Measurements from ENCODE around the gene DHX32. TPM values are rescaled to one million over a fixed set of nuclear protein-coding genes. Genes with fewer than 3 reads are reported as not detected.

The DHX32 gene
- total RNA-seq, 1 donor from 2014 or later: 7.3 TPM

DNA sequence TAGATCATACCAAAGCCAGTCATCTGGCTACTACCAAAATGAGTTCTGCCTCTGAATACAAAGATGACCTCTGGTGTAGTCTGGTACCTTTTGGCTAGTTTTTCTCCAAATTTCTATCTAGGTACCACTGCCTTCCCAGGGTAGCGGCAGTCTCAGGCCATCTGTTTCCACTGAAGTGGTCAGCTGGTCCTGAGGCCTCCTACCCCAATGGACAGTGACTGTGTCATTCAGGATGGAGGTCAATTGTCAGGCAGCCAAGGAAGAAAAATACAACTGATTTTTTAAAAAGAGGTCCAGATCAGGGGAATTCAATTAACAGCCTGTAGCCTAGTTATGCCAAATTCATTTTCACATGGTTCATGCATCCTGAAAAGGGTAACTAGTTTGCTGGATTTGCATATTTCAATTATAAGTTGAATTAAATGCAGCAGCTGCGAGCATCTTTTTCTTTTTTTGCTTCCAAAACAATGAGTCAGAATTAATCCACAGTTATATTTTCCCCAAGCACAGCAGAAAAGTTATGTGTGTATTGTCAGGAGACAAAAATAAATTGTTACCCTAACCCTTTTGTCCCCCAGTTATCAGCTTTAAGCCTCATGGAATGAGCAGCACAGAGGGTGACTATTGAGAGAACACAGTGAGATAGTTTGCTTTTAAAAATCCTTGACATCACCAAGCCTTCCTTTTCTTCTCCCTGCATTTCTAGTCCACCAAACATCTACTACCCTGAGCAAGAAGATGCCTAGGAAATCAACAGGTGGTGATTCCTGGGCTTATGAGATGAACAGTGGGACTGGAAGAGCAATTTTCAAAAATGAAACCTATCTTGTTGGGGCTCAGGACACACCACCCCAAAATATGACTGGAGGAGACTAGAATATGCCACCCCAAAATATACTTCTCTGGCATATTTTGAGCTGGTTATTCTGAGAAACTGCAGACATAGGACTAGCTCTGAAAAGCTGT lies 30.0 kb downstream of the DHX32 start:
- intact Hi-C loops (cut with micrococcal nuclease): no loop called here

DNA sequence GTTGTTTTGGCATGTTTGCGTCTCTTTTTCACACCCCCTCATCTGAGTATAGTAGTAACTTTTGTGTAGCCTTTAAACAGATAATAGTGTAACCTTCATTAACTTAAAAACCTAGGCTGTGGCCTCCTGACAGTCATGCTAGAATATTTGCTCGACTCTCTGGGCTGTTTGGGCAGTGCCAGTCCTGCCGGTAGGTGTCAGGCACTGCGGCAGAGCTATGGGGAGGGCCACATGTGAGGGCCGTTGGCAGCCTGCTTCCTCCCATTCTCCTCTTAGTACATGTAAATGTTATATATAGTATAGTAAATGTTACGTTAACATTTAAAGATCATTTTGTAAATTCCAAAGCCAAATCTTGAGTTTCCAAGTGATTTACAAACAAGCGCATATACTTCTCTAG lies 31.6 kb downstream of the DHX32 start:
- intact Hi-C loops (cut with micrococcal nuclease): no loop called here

DNA sequence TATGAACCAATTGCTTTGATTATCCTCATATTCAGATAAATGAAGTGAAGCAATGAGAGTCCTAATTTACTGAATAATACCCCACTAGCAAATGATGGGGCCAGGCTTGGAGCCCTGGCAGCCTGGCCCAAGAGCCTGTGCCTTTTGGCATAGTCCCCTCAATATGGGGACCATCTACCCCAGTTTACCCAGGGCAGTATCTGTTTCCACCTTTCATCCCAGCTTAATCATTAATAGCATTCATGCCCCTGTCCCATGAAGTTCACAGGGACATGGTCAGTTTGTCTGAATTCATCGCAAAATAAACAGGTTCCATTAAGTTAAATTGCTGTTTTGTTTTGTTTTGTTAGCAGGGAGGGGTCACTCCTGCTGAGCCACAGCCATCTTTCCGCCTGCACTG lies 32.2 kb downstream of the DHX32 start:
- intact Hi-C loops (cut with micrococcal nuclease): no loop called here

DNA sequence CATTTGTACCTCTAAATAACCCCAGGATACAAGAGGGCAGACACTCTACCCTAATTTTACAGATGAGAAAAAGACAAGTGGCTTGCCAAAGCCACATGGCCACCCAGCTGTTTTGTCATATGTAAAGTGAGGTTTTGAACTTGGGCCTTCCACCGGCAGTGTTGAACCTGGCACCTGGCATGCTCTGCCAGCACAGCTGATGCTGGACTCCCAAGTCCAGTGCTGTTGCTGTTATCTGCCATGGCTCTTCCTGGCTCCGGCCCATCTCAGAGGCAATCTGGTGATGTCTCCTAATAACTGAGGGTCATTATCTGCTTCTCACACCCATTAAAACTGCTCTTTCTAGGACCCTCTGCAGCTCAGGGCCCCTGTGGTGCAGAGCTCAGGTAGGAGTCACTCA lies 32.7 kb downstream of the DHX32 start:
- intact Hi-C loops (cut with micrococcal nuclease): no loop called here

DNA sequence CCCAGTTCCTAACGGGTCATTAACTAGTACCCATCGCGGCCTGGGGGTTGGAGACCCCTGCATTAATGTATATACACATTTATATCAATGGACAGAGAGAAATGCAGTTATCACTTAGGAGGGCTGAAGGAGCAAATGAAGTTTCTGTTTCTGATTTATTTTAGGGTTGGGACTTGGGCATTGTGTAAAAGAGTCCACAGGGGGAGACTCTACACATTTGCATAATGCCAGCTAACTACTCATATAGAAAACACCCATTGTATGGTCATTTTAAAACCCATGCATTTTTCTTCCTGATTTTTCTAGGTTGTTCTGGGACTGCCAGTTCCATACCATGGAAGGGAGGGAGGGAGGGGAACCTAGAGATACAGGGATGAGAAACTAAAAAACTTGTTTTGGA lies 34.2 kb downstream of the DHX32 start:
- intact Hi-C loops (cut with micrococcal nuclease): no loop called here

DNA sequence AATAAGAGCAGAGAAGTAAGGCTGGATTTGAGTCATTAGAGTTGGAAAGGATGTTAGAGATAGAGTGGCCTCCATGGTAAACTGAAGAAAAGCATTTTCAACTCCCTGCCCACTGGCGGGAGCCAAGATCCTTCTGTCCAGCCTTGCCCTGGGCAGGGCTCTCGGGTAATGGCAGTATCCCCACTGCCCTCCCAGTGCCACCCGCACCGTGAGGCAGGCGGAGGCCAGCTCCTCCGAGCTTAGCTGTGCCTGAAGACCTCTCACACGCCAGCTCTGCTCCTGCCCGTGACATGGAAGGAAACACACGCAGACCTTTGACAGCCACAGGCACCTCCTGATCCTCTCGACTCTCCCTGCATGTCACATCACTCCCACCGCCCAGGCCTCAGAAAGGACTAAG lies 35.5 kb downstream of the DHX32 start:
- intact Hi-C loops (cut with micrococcal nuclease): no loop called here

DNA sequence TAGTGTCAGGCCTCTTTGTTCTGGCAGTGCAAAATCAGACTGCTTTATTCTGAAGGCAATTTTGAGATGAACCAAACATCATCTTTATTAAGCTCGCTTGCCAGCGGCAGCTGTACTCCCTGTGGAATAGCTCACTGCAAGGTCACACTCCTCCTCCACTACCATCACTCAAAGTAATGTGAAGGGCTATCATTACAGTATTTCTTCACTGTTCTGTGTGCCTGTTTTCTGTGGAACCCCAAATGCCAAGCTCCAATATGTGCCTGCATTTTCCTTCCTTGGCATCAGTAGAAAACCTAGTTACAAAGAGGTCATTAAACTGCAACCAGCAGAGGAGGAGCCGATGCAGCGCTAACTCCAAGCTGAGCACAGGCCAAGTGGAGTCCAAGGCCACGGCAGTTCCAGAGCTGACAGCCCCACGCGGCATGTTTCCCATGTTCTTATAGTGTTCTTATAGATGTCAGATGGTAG lies 36.3 kb downstream of the DHX32 start:
- intact Hi-C loops (cut with micrococcal nuclease): no loop called here

DNA sequence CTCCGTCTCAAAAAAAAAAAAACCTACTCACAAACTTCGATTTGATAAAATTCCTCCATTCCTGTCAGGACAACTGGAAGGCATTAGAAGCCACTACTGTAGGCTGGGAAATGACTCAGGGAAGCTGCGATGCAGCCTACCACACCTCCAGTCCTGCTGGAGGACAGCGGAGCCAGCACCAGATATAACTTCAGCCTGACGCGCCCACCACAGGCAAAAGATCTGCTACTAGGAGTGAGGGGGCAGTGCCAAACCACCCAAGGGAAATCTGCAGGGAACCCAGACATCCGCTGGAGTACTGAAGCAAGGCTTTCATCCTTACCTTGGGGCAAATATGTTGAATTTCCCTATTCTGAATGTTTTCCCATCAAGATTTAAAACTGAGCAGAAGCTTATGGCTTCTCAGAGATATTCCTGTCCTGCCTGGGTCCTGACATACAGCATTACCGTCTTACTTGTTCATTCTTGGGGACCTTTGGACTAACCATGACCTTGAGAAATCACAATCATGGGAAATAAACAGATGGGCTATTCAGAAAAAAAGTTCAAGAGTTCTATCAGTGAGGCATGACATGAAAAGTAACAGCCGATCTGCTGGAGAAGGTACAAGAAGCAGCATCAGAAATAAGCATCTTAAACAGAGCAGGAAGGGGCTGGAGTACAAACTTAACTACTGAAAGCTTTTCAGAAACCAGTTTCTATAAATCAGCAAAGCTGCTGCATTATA lies 37.3 kb downstream of the DHX32 start:
- intact Hi-C loops (cut with micrococcal nuclease): no loop called here

DNA sequence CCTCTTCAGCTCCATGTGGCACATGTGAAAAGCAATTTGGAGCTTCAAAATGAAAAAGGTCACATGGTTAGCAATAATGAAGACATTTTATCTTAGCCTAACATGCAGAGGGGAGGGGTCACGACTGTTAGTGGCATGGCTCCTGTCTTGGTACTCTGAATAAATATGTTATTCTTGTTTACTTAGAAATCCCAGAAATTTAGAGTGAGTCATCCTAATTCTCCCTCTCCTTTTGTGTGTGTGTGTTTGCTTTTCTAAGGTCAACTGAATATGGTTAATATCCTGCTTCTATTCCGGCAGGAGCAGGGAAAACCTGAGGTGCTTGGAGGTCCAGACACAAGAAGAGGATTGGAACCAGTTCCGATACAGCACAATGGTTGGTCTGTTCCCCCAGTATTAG lies 40.1 kb downstream of the DHX32 start:
- intact Hi-C loops (cut with micrococcal nuclease): no loop called here

DNA sequence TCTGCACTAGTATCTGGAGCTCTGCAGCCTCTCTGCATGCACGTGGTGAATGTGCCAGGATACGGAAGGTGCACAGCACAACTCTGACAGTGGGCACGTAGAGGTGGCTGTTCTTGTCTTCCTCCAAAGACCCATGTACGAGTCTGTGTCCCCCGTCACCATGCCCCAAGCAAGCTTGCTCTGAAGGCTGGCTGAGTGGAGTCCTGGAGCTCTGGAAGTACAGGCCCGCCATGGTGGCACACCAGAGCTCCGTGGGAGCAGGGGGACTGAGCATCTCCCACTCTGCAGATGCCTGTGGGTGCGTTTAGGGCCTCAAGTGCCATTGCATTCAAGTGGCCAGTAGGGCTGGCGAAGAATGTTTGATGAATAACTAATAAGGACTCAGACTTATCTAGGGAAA lies 40.7 kb downstream of the DHX32 start:
- intact Hi-C loops (cut with micrococcal nuclease): no loop called here

DNA sequence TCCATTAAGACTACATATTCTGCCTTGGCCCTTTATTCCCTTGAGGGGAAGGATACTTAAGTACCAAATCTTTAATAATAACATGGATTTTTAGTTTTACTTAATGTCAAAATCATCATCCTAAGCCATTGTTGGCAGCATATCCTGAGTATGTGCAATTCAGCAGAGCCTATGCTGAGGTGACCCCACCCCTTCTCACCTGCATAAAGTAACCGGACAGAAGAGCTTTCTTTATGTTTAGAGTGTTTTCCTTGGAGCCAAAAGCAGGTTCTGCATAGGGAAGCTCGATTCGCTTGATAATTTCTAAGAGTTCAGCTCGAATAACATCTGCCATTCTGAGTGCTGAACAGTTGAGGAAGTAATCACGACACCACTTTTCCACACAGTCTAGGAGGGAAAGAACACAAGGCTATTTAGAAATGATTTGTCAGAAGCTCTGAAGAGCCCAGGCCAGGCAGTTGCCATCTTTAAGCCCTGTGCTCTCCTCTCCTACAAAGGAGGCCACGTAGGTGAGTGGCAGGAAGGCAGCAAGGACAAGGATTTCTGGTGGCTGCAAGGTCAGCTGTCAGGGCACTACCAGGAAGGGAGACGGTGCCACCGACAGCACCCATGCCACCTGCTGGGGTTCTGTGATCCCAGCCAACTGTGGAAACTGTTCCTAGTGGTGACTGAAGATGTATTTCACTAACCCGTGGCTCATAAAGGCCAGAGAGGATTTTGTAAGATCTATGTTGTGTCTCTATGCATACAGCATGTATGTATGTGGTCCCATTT lies 42.1 kb downstream of the DHX32 start:
- intact Hi-C loops (cut with micrococcal nuclease): no loop called here

DNA sequence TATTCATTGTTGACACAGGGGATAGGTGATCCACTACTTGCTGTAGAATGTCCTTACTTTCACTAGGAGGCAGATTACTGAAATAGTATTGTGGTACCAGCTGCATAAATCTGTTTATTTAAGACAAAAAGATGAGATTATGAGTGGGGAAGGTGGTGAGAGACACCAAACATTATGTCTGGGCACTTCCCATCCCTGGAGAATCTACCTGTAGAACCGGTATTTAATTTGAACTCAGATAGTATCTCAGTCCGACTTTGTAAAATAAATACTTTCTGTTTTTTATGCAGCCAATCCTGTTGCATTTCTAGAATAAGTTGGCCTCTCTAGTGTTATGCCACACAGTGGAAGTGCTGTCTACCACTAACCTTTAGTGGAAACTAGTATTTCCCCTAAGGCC lies 44.3 kb downstream of the DHX32 start:
- intact Hi-C loops (cut with micrococcal nuclease): no loop called here

DNA sequence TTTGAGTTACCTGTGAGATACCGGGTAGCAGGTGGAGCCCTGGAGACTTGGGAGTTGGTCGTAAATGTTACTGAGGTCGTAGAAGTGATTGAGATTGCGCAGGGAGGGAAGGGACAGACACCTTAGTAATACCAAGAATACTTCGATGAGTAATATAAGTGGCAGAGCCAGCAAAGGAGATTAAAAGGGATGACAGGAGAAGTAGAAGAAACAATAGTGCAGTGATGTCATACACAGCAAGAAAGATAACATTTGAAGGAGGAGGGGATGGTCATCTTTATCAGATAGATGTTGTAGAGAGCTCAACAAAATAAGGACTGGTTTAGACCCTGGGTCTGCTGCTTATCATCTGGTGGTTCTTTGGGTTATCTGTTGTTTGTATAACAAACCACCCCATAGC lies 52.8 kb downstream of the DHX32 start:
- intact Hi-C loops (cut with micrococcal nuclease): no loop called here

DNA sequence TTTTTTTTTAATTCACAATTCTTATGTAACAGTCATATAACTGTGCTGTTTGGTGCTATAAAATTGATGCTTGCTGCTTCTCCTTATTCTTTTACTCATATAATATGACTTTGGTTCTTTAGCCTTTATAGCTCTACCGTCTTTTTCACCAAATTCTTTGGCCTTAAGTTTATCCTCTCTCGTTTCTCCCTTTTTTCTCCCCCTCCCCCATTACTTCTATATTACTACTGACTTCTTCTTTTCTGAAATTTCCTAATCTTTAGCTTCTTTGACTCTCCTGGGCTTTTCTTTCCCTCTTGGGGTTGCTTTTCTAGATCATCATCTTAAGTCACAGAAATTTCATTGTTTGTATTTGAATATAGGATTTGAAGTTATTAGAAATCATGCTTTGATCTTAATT lies 54.0 kb downstream of the DHX32 start:
- intact Hi-C loops (cut with micrococcal nuclease): no loop called here

DNA sequence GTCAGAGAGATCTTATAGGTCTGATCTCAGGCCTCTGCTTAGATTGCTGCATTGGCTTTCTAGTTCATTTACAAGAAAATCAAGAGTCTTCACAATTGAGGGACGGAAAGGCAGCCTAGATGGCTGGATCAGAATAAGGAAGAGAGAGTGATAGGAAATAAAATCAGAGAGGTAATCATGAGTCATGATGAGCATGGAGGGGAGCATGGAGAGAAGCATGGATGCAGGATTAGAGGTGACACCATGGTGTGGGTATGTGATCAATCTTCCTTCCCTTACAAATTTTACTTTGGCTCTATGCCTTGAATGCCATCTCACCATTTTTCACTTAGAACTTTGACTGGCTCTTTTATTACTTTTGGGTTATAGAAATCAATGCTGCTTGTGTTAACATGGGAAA lies 56.4 kb downstream of the DHX32 start:
- intact Hi-C loops (cut with micrococcal nuclease): no loop called here

DNA sequence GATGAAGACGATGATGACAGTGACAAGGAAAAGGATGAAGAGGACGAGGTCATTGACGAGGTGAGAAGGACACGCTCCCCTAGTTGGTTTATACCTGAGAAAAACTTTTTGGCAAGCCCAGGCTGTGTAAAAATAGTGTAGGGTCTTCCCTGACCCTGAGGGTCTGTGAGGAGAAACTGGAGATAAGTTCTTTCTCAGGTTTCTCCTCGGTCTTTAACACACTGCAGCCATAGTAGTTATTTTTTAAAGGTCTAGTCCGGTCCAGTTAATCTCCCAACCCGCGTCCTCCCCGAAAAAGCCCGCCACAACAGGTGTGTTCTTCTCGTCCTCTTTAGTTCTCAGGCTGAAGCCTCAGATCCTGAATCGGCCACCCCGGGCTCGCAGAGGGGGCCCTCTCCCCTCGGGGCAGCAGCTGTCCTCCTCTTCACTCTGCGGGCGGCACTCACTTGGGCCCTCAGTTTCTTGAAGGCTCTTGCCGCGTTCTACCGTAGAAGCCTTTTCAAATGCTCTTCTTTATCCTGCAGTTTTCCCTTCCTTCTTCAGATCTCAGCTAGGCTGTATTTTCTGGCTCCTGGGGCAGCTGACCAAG lies 57.3 kb downstream of the DHX32 start:
- intact Hi-C loops (cut with micrococcal nuclease): loop anchor here (1.0 to 2.0 kb wide), 4 partner anchors 73 to 1023 kb away; partner anchors contain the start of genes ABRAXAS2, EDRF1 and FANK1

DNA sequence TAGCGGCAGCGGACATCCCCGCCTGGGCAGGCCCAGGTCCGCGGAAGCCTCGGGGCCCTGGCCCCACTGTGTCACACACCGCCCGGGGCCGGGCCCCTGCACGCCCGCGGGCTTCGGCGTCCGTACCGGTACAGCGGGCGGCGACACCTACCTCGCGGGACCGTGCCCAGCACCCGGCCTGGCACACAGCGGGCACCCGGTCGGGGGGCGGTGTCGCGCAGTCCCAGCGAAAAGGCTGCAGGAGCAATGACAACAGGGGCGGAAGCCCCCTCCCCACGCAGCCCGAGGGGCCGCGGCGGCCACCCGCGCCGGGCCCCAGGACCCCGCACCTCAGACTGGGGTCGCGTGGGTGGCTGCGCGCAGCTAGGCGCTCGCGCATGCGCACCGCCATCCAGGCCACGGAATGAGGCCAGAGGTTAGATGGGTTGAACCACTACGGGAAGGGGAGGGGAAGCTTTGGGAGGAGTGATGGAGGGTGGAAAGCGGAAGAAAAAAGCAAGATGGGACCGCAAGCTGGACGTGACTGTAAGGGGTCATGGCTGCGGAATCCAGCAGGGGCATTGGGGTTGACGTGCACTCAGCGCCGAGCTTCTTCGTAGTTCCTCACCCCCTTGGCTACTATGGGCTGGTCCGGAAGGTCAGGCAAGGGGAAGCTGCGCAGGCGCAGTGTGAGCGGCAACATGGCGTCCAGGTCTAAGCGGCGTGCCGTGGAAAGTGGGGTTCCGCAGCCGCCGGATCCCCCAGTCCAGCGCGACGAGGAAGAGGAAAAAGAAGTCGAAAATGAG lies 58.0 kb downstream of the DHX32 start, which contains the start of the genes BCCIP and UROS:
BCCIP (plus strand) TSS at position 669 of the 785 bp plus-strand sequence; CDS start at position 681, 12 bp downstream.
UROS (minus strand) TSS at position 381 of the 785 bp plus-strand sequence. CDS start 6,759 bp downstream, outside the sequence.
- intact Hi-C loops (cut with micrococcal nuclease): loop anchor here (1.0 to 2.0 kb wide), 4 partner anchors 74 to 1022 kb away; partner anchors contain the start of genes ABRAXAS2, EDRF1 and FANK1

DNA sequence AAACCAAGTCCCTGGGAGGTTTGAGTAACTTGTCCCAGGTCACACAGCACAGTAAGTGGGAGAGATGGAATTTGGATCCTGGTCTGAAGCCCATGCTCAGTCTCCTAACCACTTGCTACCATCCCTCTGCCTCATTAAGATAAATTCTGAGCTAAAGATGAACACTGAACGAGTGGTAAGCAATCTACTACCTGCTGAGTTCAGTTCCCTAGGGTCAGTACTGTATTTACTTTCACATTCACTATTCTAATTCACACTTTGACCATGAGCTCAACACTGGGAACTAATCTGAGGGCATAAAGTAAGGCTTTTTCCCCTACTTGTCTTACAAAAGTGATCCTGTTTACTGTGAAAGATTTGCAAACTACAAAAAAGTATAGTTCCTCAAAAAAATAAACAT lies 60.4 kb downstream of the DHX32 start:
- intact Hi-C loops (cut with micrococcal nuclease): no loop called here

DNA sequence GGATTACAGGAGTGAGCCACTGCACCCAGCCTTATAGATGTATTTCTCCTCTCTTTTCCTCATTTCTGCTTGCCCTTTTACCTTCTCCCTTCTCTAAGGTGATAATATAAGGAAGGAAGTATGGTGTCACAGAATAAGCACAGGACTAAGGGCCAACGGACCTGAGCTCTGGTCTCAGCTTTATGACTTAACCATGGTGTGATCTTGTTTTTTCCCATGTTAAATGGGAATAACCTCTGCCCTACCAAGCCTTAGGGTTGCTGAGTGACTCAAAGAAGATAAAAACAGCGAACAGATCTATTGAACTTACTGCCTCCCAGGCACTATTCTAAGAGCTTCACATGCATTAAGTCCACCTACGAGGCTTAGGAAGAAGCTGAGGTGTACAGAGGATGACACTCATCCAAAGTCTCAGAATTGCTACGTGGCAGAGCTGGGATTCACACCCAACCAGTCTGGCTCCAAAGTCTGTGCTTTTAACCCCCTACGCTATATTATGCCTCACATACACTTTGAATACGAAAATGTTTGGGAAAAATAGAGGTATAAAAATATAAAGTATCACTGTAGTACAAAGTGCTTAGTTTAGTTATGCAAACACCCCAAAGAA lies 63.6 kb downstream of the DHX32 start:
- intact Hi-C loops (cut with micrococcal nuclease): no loop called here

DNA sequence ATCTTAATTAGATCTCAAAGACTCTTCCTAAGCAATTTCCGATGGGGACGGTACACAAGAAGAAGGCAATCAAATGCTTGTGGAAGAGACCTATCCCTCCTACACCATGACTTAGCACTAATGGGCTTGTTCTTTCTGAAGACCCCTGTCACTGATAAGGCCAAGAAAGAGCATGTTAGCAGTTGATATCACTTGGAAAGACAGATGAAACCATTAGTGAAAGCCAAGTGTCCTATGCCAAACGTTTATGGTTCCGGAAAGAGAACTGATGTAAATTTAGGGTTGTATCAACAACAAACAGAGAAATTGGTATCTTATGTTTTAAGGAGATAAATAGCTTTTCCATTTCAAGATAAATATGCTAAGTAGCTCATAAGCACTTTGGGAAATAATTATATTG lies 64.5 kb downstream of the DHX32 start:
- intact Hi-C loops (cut with micrococcal nuclease): no loop called here
